ENCODE results near the gene IRX5. TPM values are rescaled to one million over a fixed set of nuclear protein-coding genes. Genes with fewer than 3 reads are reported as not detected.

Gene IRX5
- total RNA-seq, 3 donors from 2014 or later (not counting 1 experiment from before 2014, with no cell fraction given) = not detected

DNA sequence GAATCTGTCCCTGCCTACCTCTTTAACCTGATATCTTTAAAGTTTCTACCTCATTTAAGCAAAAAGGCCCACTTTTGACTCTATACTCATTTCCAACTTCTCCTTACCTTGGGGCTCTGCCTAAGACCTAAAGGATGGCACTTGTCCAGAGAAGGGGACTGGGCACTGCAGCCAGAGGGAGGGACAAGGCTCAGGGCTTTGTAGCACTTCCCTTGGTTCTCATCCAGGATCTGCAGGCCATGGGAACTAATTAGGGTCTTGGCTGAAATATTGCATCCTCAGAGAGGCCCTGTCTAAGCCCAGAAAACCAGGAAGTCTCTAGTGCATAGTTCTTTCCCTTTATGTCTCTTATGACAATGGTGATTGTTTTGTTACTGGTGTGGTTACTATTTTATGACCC is 37.3 kb downstream of the IRX5 start:
- H3K4me3 Mint-ChIP-seq = no peak overlapping the region
- H3K27ac Mint-ChIP-seq = no peak overlapping the region
- intact Hi-C loops (cut with micrococcal nuclease) = no loop called here
- no peak overlapping the region for H3K27ac ChIP-seq (ENCODE audit: low read length)
- no peaks in the 10 kb centered on the region for H3K36me3 ChIP-seq (ENCODE audit: control insufficient read depth, insufficient read depth, low read length)
- no peaks in the 10 kb centered on the region for H3K9me3 ChIP-seq (ENCODE audit: control insufficient read depth, insufficient read depth, low read length)
- no peaks in the 10 kb centered on the region for H3K27me3 ChIP-seq (ENCODE audit: control insufficient read depth, insufficient read depth, low read length)
- no peaks in the 10 kb centered on the region for H3K36me3 Mint-ChIP-seq
- H3K4me3 ChIP-seq (ENCODE audit: low read length) = no peak overlapping the region
- peaks cover 2 to 6% of the 10 kb centered on the region in 2 donors for H3K27me3 Mint-ChIP-seq (ENCODE audit: low read depth in 2 of 2)
- no peak for ATAC-seq
- no peaks in the 10 kb centered on the region for H3K4me1 ChIP-seq (ENCODE audit: control insufficient read depth, insufficient read depth, low read length)
- H3K9me3 Mint-ChIP-seq = peaks cover 0 to 3% of the 10 kb centered on the region in 2 donors
- H3K4me1 Mint-ChIP-seq = no peaks in the 10 kb centered on the region
- DNase-seq = no peak
- TF ChIP-seq, protein P1, sequence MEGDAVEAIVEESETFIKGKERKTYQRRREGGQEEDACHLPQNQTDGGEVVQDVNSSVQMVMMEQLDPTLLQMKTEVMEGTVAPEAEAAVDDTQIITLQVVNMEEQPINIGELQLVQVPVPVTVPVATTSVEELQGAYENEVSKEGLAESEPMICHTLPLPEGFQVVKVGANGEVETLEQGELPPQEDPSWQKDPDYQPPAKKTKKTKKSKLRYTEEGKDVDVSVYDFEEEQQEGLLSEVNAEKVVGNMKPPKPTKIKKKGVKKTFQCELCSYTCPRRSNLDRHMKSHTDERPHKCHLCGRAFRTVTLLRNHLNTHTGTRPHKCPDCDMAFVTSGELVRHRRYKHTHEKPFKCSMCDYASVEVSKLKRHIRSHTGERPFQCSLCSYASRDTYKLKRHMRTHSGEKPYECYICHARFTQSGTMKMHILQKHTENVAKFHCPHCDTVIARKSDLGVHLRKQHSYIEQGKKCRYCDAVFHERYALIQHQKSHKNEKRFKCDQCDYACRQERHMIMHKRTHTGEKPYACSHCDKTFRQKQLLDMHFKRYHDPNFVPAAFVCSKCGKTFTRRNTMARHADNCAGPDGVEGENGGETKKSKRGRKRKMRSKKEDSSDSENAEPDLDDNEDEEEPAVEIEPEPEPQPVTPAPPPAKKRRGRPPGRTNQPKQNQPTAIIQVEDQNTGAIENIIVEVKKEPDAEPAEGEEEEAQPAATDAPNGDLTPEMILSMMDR (IDR thresholded peaks at IDR 0.05) = no peak

DNA sequence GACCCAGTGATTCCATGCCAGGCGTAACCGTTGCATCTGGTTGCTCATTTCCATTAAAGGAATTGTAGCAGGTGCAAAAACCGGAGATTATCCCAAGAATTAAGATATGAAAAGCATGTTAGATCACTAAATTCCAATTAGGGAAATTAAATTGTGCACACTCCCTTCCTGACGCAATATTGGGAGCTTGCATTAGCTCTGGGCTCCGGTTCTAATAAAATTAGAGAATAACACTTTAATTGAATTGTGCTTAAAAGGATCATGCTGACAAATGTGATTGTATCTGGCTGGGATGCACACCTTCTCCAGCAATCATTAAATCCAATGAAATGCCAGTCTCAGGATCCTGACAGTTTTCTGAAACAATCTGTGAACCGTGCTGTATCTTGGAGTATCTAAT is 38.1 kb downstream of the IRX5 start:
- Mint-ChIP-seq H3K27me3 (ENCODE audit: low read depth in 2 of 2) (peaks cover 2 to 6% of the 10 kb centered on the region in 2 donors), H3K27ac (no peak overlapping the region), H3K4me3 (no peak overlapping the region), H3K36me3 (no peaks in the 10 kb centered on the region), H3K4me1 (no peaks in the 10 kb centered on the region), H3K9me3 (peaks cover 0 to 3% of the 10 kb centered on the region in 2 donors)
- intact Hi-C loops (cut with micrococcal nuclease) = no loop called here
- WGBS (ENCODE audit: insufficient coverage) = 83% methylated on average over 6 of the region's 6 CpGs
- no peak overlapping the region for H3K27ac ChIP-seq (ENCODE audit: low read length)
- no peaks in the 10 kb centered on the region for H3K4me1 ChIP-seq (ENCODE audit: control insufficient read depth, insufficient read depth, low read length)
- no peak overlapping the region for H3K4me3 ChIP-seq (ENCODE audit: low read length)
- H3K36me3 ChIP-seq (ENCODE audit: control insufficient read depth, insufficient read depth, low read length) = no peaks in the 10 kb centered on the region
- no peaks in the 10 kb centered on the region for H3K27me3 ChIP-seq (ENCODE audit: control insufficient read depth, insufficient read depth, low read length)
- DNase-seq (no peak), ATAC-seq (no peak)
- H3K9me3 ChIP-seq (ENCODE audit: control insufficient read depth, insufficient read depth, low read length) = no peaks in the 10 kb centered on the region
- TF ChIP-seq, protein P1 (IDR thresholded peaks at IDR 0.05) = no peak

DNA sequence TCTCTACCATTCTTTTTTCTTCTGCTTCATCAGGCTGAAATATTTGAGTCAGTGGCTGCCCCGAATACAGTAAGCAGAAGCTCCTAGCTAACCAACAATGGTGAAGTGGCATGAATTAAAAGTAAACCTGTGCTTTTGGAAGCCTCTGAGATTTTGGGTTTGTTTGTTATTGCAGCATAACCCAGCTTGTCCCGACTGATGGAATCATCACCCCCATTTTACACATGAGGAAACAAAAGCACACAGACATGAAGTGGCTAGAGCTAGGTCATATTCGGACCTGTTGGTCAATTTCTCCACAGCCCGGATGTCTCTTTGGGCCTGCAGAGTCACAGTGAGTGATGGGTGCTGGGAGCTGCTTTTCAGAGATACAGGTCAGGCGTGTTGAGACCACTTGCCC is 39.4 kb downstream of the IRX5 start:
- Mint-ChIP-seq H3K9me3 (peaks cover 0 to 3% of the 10 kb centered on the region in 2 donors), H3K27me3 (ENCODE audit: low read depth in 2 of 2) (peaks cover 2 to 6% of the 10 kb centered on the region in 2 donors), H3K4me1 (no peaks in the 10 kb centered on the region), H3K36me3 (no peaks in the 10 kb centered on the region), H3K27ac (no peak overlapping the region), H3K4me3 (no peak overlapping the region)
- H3K9me3 ChIP-seq (ENCODE audit: control insufficient read depth, insufficient read depth, low read length) = no peaks in the 10 kb centered on the region
- H3K36me3 ChIP-seq (ENCODE audit: control insufficient read depth, insufficient read depth, low read length) = no peaks in the 10 kb centered on the region
- no peak overlapping the region for H3K27ac ChIP-seq (ENCODE audit: low read length)
- ATAC-seq (no peak), DNase-seq (no peak)
- no peaks in the 10 kb centered on the region for H3K4me1 ChIP-seq (ENCODE audit: control insufficient read depth, insufficient read depth, low read length)
- H3K4me3 ChIP-seq (ENCODE audit: low read length) = no peak overlapping the region
- TF ChIP-seq, protein P1 (IDR thresholded peaks at IDR 0.05) = no peak
- WGBS (ENCODE audit: insufficient coverage) = 80% methylated on average over 4 of the region's 5 CpGs
- no peaks in the 10 kb centered on the region for H3K27me3 ChIP-seq (ENCODE audit: control insufficient read depth, insufficient read depth, low read length)
- intact Hi-C loops (cut with micrococcal nuclease) = no loop called here

DNA sequence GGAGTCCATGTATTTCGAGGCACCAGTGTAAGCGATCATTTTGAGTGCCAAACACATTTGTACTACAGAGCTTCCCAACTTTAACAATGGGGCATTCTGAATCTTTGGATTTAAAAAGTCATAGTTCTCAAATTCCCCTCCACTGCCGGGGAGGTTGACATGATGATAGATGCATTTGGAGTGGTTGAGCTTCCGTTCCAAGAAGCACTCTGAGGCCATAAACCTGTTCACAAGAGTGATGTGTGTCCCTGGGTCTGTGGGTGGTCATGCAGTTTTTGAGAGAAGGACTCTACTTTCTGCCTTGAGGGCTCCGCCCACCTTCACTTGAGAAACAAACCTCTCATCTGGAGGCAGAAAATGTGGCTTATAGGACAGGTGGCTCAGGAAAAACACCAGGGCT is 43.7 kb downstream of the IRX5 start:
- Histone ChIP-seq H3K36me3 (ENCODE audit: control insufficient read depth, insufficient read depth, low read length) (no peaks in the 10 kb centered on the region), H3K9me3 (ENCODE audit: control insufficient read depth, insufficient read depth, low read length) (no peaks in the 10 kb centered on the region), H3K27ac (ENCODE audit: low read length) (no peak overlapping the region), H3K4me3 (ENCODE audit: low read length) (no peak overlapping the region), H3K27me3 (ENCODE audit: control insufficient read depth, insufficient read depth, low read length) (no peaks in the 10 kb centered on the region), H3K4me1 (ENCODE audit: control insufficient read depth, insufficient read depth, low read length) (no peaks in the 10 kb centered on the region)
- Mint-ChIP-seq H3K4me3 (no peak overlapping the region), H3K27ac (no peak overlapping the region), H3K27me3 (ENCODE audit: low read depth in 2 of 2) (peaks cover 0 to 12% of the 10 kb centered on the region in 2 donors), H3K9me3 (no peaks in the 10 kb centered on the region), H3K4me1 (no peaks in the 10 kb centered on the region), H3K36me3 (no peaks in the 10 kb centered on the region)
- DNase-seq = no peak
- TF ChIP-seq, protein P1 (IDR thresholded peaks at IDR 0.05) = no peak
- no peak for ATAC-seq
- 34% methylated on average over 5 of the region's 5 CpGs for WGBS (ENCODE audit: insufficient coverage)
- intact Hi-C loops (cut with micrococcal nuclease) = no loop called here
